A673 (cell line): ENCODE data around the gene GUK1.
"Not testable (repeated sequence)": the region's sequence is repeated elsewhere in the genome, so short reads cannot be mapped to it uniquely, and the experiment has no call there.

ENCODE experiments used
- EZH2 ChIP-seq: fragments of 200-600 bp; sonication (generic); IDR thresholded peaks from 2 replicates; pipeline ENCODE4 v1.6.1; 2017; ENCODE audit warnings: borderline replicate concordance, low read depth, mild to moderate bottlenecking, mixed read lengths, antibody characterized with exemption, low read length; ENCODE audit not compliant: poor library complexity, severe bottlenecking
- TF ChIP-seq, protein P1 (sequence below): fragments of 300-800, 200-600 bp; sonication (generic); conservative IDR thresholded peaks from 2 replicates; pipeline ENCODE4 v1.5.1; 2017; ENCODE audit warnings: low read depth, mild to moderate bottlenecking, antibody characterized with exemption, low read length, moderate library complexity, mixed read lengths

GRCh38 chr1:228111315-228111714 is 28.8 kb upstream of the GUK1 start:
- TF ChIP-seq, protein P1, sequence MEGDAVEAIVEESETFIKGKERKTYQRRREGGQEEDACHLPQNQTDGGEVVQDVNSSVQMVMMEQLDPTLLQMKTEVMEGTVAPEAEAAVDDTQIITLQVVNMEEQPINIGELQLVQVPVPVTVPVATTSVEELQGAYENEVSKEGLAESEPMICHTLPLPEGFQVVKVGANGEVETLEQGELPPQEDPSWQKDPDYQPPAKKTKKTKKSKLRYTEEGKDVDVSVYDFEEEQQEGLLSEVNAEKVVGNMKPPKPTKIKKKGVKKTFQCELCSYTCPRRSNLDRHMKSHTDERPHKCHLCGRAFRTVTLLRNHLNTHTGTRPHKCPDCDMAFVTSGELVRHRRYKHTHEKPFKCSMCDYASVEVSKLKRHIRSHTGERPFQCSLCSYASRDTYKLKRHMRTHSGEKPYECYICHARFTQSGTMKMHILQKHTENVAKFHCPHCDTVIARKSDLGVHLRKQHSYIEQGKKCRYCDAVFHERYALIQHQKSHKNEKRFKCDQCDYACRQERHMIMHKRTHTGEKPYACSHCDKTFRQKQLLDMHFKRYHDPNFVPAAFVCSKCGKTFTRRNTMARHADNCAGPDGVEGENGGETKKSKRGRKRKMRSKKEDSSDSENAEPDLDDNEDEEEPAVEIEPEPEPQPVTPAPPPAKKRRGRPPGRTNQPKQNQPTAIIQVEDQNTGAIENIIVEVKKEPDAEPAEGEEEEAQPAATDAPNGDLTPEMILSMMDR: not testable (repeated sequence)
- not testable (repeated sequence) for TF ChIP-seq EZH2
